CD4-positive, alpha-beta T cell treated with Interleukin-4 for 1 hour (primary cell): ENCODE measurements around the gene ZNF525.
"Not testable (repeated sequence)": the region's sequence is repeated elsewhere in the genome, so short reads cannot be mapped to it uniquely, and the experiment has no call there.

Source experiments
- DNase-seq, 2 donors: peaks; one replicate each; pipeline ENCODE4 v3.0.0-alpha.2; 2020 to 2022

The ZNF525 gene

GRCh38 chr19:53365134-53365898, at the start of gene ZNF525:
Gene ZNF525 (plus strand): TSS chr19:53365705. CDS start chr19:53372282, 6,577 bp downstream.
- DNase-seq, result peak; percentile 97

GRCh38 chr19:53328967-53329366, 36.5 kb upstream of the ZNF525 start:
- no peak for DNase-seq

GRCh38 chr19:53332484-53332883, 33.0 kb upstream of the ZNF525 start:
- DNase-seq, result no peak

- DNase-seq, result no peak
These were observed 32.4 kb upstream of the ZNF525 start for GRCh38 chr19:53333066-53333462.

GRCh38 chr19:53333463-53334449, 31.7 kb upstream of the ZNF525 start, which contains the start of gene ZNF845:
Gene ZNF845 (plus strand): TSS chr19:53333749. CDS start chr19:53341308, 7,559 bp downstream.
- peak; percentile 94 to 96 for DNase-seq

GRCh38 chr19:53344403-53344802, 21.1 kb upstream of the ZNF525 start:
- not testable (repeated sequence) for DNase-seq

- no peak for DNase-seq
These were observed 9.8 kb upstream of the ZNF525 start for GRCh38 chr19:53355739-53356138.

GRCh38 chr19:53357821-53358581, 7.5 kb upstream of the ZNF525 start:
- DNase-seq, result no peak

GRCh38 chr19:53360056-53360455, 5.4 kb upstream of the ZNF525 start:
- not testable (repeated sequence) for DNase-seq

- no peak for DNase-seq
These were observed 491 bp downstream of the ZNF525 start for GRCh38 chr19:53365899-53366493.

- DNase-seq, result no peak
These were observed 6.7 kb downstream of the ZNF525 start for GRCh38 chr19:53372196-53372595.

GRCh38 chr19:53374288-53374687, 8.8 kb downstream of the ZNF525 start:
- DNase-seq, result no peak

GRCh38 chr19:53374743-53375142, 9.2 kb downstream of the ZNF525 start:
- no peak for DNase-seq

GRCh38 chr19:53381376-53381775, 15.9 kb downstream of the ZNF525 start:
- no peak for DNase-seq

GRCh38 chr19:53388168-53388567, 22.7 kb downstream of the ZNF525 start:
- DNase-seq, result no peak

GRCh38 chr19:53388904-53389303, 23.4 kb downstream of the ZNF525 start:
- no peak for DNase-seq

GRCh38 chr19:53389571-53389970, 24.1 kb downstream of the ZNF525 start:
- no peak for DNase-seq

- DNase-seq, result no peak
These were observed 24.5 kb downstream of the ZNF525 start for GRCh38 chr19:53389978-53390377.

- DNase-seq, result no peak
These were observed 29.0 kb downstream of the ZNF525 start for GRCh38 chr19:53394522-53394973.

- DNase-seq, result peak; percentile 94 to 96
These were observed 29.7 kb downstream of the ZNF525 start, which contains the start of gene ZNF765 for GRCh38 chr19:53394974-53395839. Gene ZNF765 (plus strand): TSS chr19:53395149. CDS start chr19:53398016, 2,867 bp downstream.
